DOHH2 (cell line): ENCODE measurements around the gene TIAL1.

Experiments used
- H3F3A ChIP-seq: fragments of 200-600 bp; sonication (generic), shearing (Covaris generic); 2 replicates; pipeline ENCODE4 v1.6.0; 2016; ENCODE audit warnings: antibody characterized with exemption, mild to moderate bottlenecking; ENCODE audit not compliant: control insufficient read depth, insufficient read depth
- H3K27ac ChIP-seq: fragments of 200-600 bp; sonication (generic); 2 replicates; pipeline ENCODE4 v1.5.1; 2014; ENCODE audit warnings: low read depth, mild to moderate bottlenecking, low read length, moderate library complexity
- H3K27me3 ChIP-seq: fragments of 200-600 bp; sonication (generic); 2 replicates; pipeline ENCODE4 v1.6.1; 2014; ENCODE audit warnings: mild to moderate bottlenecking, low read length, mixed read lengths; ENCODE audit not compliant: control insufficient read depth
- H3K36me3 ChIP-seq: fragments of 200-600 bp; sonication (generic); 2 replicates; pipeline ENCODE4 v1.6.1; 2014; ENCODE audit warnings: mild to moderate bottlenecking, low read length, moderate library complexity, mixed read lengths; ENCODE audit not compliant: control insufficient read depth
- H3K4me1 ChIP-seq: fragments of 200-600 bp; sonication (generic); 2 replicates; pipeline ENCODE4 v1.6.1; 2014; ENCODE audit warnings: mild to moderate bottlenecking, low read length, mixed read lengths; ENCODE audit not compliant: control insufficient read depth
- H3K4me2 ChIP-seq: fragments of 200-600 bp; sonication (generic); 2 replicates; pipeline ENCODE4 v1.6.0; 2014; ENCODE audit warnings: mild to moderate bottlenecking, low read length, moderate library complexity
- H3K4me3 ChIP-seq: fragments of 200-600 bp; sonication (generic); 2 replicates; pipeline ENCODE4 v1.5.1; 2014; ENCODE audit warnings: mild to moderate bottlenecking, low read length, mixed read lengths
- H3K79me2 ChIP-seq: fragments of 200-600 bp; sonication (generic); 2 replicates; pipeline ENCODE4 v1.6.1; 2014; ENCODE audit warnings: mild to moderate bottlenecking, low read length, mixed read lengths; ENCODE audit not compliant: control insufficient read depth
- H3K9me2 ChIP-seq: fragments of 200-600 bp; sonication (generic); replicated peaks from 2 replicates; pipeline ENCODE4 v1.6.1; 2014; ENCODE audit warnings: mild to moderate bottlenecking, low read length, mixed read lengths; ENCODE audit not compliant: control insufficient read depth
- H3K9me3 ChIP-seq: fragments of 200-600 bp; sonication (generic); 2 replicates; pipeline ENCODE4 v1.6.1; 2014; ENCODE audit warnings: antibody characterized with exemption, low read length, mixed read lengths; ENCODE audit not compliant: control insufficient read depth, insufficient read depth
- H4K20me1 ChIP-seq: fragments of 200-600 bp; sonication (generic); 2 replicates; pipeline ENCODE4 v1.6.0; 2014; ENCODE audit warnings: low read depth, mild to moderate bottlenecking, antibody characterized with exemption, low read length, moderate library complexity; ENCODE audit not compliant: control insufficient read depth, insufficient read depth
- CTCF ChIP-seq: fragments of 200-600 bp; sonication (generic); IDR thresholded peaks from one replicate; pipeline ENCODE4 v1.5.1; 2014; ENCODE audit warnings: antibody characterized with exemption, mild to moderate bottlenecking, low read depth, low read length; ENCODE audit not compliant: poor library complexity, severe bottlenecking
- EZH2phosphoT487 ChIP-seq: fragments of 200-600 bp; sonication (generic); IDR thresholded peaks from 2 replicates; pipeline ENCODE4 v1.6.1; 2017; ENCODE audit warnings: borderline replicate concordance, mild to moderate bottlenecking, antibody characterized with exemption, low read length, moderate library complexity, mixed read lengths

Gene TIAL1

GRCh38 chr10:119597405-119598186 is 832 bp upstream of the TIAL1 start:
- Histone ChIP-seq H3F3A (peaks cover 3% of the 10 kb centered on the region), H3K36me3 (peaks cover 36% of the 10 kb centered on the region), H3K9me3 (no peaks in the 10 kb centered on the region), H4K20me1 (peaks cover 24% of the 10 kb centered on the region), H3K4me1 (peaks cover 41% of the 10 kb centered on the region), H3K79me2 (peaks cover 57% of the 10 kb centered on the region), H3K4me3 (peak overlapping the region; percentile 88), H3K27ac (peak overlapping the region; percentile 76), H3K9me2 (no peaks in the 10 kb centered on the region), H3K27me3 (no peaks in the 10 kb centered on the region), H3K4me2 (peak overlapping the region; percentile 96)
- TF ChIP-seq EZH2phosphoT487 (no peak), CTCF (no peak)

GRCh38 chr10:119595676-119596515 is 868 bp downstream of the TIAL1 start:
- Histone ChIP-seq H3F3A (peaks cover 3% of the 10 kb centered on the region), H3K9me2 (no peaks in the 10 kb centered on the region), H3K4me1 (peaks cover 52% of the 10 kb centered on the region), H3K79me2 (peaks cover 74% of the 10 kb centered on the region), H3K27me3 (no peaks in the 10 kb centered on the region), H3K9me3 (no peaks in the 10 kb centered on the region), H3K27ac (peak overlapping the region; percentile 81), H3K4me3 (peak overlapping the region; percentile 88), H4K20me1 (peaks cover 31% of the 10 kb centered on the region), H3K36me3 (peaks cover 53% of the 10 kb centered on the region), H3K4me2 (peak overlapping the region; percentile 96)
- TF ChIP-seq EZH2phosphoT487: no peak
- no peak for TF ChIP-seq CTCF

- Histone ChIP-seq H3K27ac (no peak overlapping the region), H3K36me3 (peaks cover 57% of the 10 kb centered on the region), H3K9me3 (no peaks in the 10 kb centered on the region), H3F3A (peaks cover 3% of the 10 kb centered on the region), H4K20me1 (peaks cover 31% of the 10 kb centered on the region), H3K4me2 (peak overlapping the region; percentile 96), H3K27me3 (no peaks in the 10 kb centered on the region), H3K4me1 (peaks cover 52% of the 10 kb centered on the region), H3K9me2 (no peaks in the 10 kb centered on the region), H3K4me3 (peak overlapping the region; percentile 88), H3K79me2 (peaks cover 81% of the 10 kb centered on the region)
- no peak for TF ChIP-seq CTCF
- TF ChIP-seq EZH2phosphoT487: no peak
Observed at GRCh38 chr10:119595134-119595675, 1.6 kb downstream of the TIAL1 start.
